Measurements from ENCODE around the gene TBC1D22A.

DNA sequence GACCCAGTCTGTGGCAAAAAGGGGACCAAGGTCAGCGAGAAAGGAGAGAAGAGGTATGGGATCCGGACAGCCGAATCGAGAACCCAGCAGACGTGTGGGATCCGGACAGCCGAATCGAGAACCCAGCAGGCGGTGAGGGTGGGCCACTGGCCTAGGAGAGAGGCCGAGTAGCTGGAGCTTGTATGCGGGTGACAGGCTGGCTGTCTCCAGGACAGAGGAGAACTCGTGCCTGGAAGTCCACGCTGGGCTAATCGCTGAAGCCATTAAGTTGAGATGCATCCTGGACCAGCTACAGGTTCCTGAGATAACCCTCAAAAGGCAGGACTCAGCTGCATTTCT, 30.4 kb upstream of the TBC1D22A start:
- TF ChIP-seq POLR2A (IDR thresholded peaks at IDR 0.05; ENCODE audit: low read length) (no peak), GATA1 (IDR thresholded peaks at IDR 0.05; ENCODE audit: low read depth, low read length) (no peak)
